Measurements from ENCODE around the gene MOB3B. TPM values are rescaled to one million over a fixed set of nuclear protein-coding genes. Genes with fewer than 3 reads are reported as not detected.

Gene MOB3B
- total RNA-seq, 1 experiment from 2014 or later = 2.6 TPM

- Histone ChIP-seq H4K20me1 (ENCODE audit: low read length) (no peaks in the 10 kb centered on the region), H3K4me3 (ENCODE audit: low read length) (no peak overlapping the region), H3F3A (ENCODE audit: low read length, unreplicated experiment) (no peaks in the 10 kb centered on the region), H3K36me3 (ENCODE audit: low read depth, low read length) (no peaks in the 10 kb centered on the region), H3K9ac (ENCODE audit: low read length) (no peak overlapping the region), H3K27ac (ENCODE audit: low read length) (no peak overlapping the region), H3K79me2 (ENCODE audit: low read length) (no peaks in the 10 kb centered on the region), H3K4me2 (ENCODE audit: low read length) (no peak overlapping the region), H3K9me2 (replicated peaks; ENCODE audit: low read length) (no peaks in the 10 kb centered on the region), H3K4me1 (ENCODE audit: insufficient read depth, low read length) (no peaks in the 10 kb centered on the region), H3K9me3 (ENCODE audit: low read length) (no peaks in the 10 kb centered on the region), H3K27me3 (ENCODE audit: low read length) (no peaks in the 10 kb centered on the region), H2AFZ (ENCODE audit: low read length) (no peak overlapping the region)
- ATAC-seq (no peak), DNase-seq (no peak)
- TF ChIP-seq EZH2phosphoT487 (IDR thresholded peaks at IDR 0.05; ENCODE audit: borderline replicate concordance, low read length) (no peak), CTCF (conservative IDR thresholded peaks at IDR 0.05; ENCODE audit: low read depth, low read length) (no peak), EZH2 (IDR thresholded peaks at IDR 0.05; ENCODE audit: low read length, unreplicated experiment) (no peak)
- intact Hi-C loops (cut with micrococcal nuclease) = no loop called here
- ChIA-PET CTCF (no interaction called here), POLR2A (ENCODE audit: unreplicated experiment) (no interaction called here)
- no TSS peak for BruUV-seq (replicated peaks)
Measured at GRCh38 chr9:27400334-27400880, 129.2 kb downstream of the MOB3B start.

GRCh38 chr9:27398982-27399653, 130.5 kb downstream of the MOB3B start:
- ATAC-seq = no peak

GRCh38 chr9:27396495-27396894, 133.1 kb downstream of the MOB3B start:
- no peak for ATAC-seq
- ChIA-PET CTCF (no interaction called here), POLR2A (ENCODE audit: unreplicated experiment) (no interaction called here)
- no peak for TF ChIP-seq EZH2 (IDR thresholded peaks at IDR 0.05; ENCODE audit: low read length, unreplicated experiment)
- no peak for TF ChIP-seq CTCF (conservative IDR thresholded peaks at IDR 0.05; ENCODE audit: low read depth, low read length)
- no peak for TF ChIP-seq EZH2phosphoT487 (IDR thresholded peaks at IDR 0.05; ENCODE audit: borderline replicate concordance, low read length)
- intact Hi-C loops (cut with micrococcal nuclease) = no loop called here
- Histone ChIP-seq H3K79me2 (ENCODE audit: low read length) (no peaks in the 10 kb centered on the region), H3K9ac (ENCODE audit: low read length) (no peak overlapping the region), H3K4me2 (ENCODE audit: low read length) (no peak overlapping the region), H3K27me3 (ENCODE audit: low read length) (no peaks in the 10 kb centered on the region), H3K9me3 (ENCODE audit: low read length) (no peaks in the 10 kb centered on the region), H3K4me1 (ENCODE audit: insufficient read depth, low read length) (peaks cover 7% of the 10 kb centered on the region), H3F3A (ENCODE audit: low read length, unreplicated experiment) (no peaks in the 10 kb centered on the region), H3K36me3 (ENCODE audit: low read depth, low read length) (no peaks in the 10 kb centered on the region), H2AFZ (ENCODE audit: low read length) (no peak overlapping the region), H3K9me2 (replicated peaks; ENCODE audit: low read length) (no peaks in the 10 kb centered on the region), H3K4me3 (ENCODE audit: low read length) (no peak overlapping the region), H3K27ac (ENCODE audit: low read length) (no peak overlapping the region), H4K20me1 (ENCODE audit: low read length) (no peaks in the 10 kb centered on the region)
- DNase-seq = no peak
- BruUV-seq (replicated peaks) = no TSS peak

More at GRCh38 chr9:27398982-27399653, 130.5 kb downstream of the MOB3B start:
- Histone ChIP-seq H3F3A (ENCODE audit: low read length, unreplicated experiment) (no peaks in the 10 kb centered on the region), H3K9ac (ENCODE audit: low read length) (no peak overlapping the region), H3K9me2 (replicated peaks; ENCODE audit: low read length) (no peaks in the 10 kb centered on the region), H3K27ac (ENCODE audit: low read length) (no peak overlapping the region), H3K36me3 (ENCODE audit: low read depth, low read length) (no peaks in the 10 kb centered on the region), H3K27me3 (ENCODE audit: low read length) (no peaks in the 10 kb centered on the region), H2AFZ (ENCODE audit: low read length) (no peak overlapping the region), H3K79me2 (ENCODE audit: low read length) (no peaks in the 10 kb centered on the region), H3K4me2 (ENCODE audit: low read length) (no peak overlapping the region), H3K9me3 (ENCODE audit: low read length) (no peaks in the 10 kb centered on the region), H4K20me1 (ENCODE audit: low read length) (no peaks in the 10 kb centered on the region), H3K4me1 (ENCODE audit: insufficient read depth, low read length) (0 out of 2 replicates have a peak, but pooled peaks cover 4% of the 10 kb centered on the region), H3K4me3 (ENCODE audit: low read length) (no peak overlapping the region)
- no TSS peak for BruUV-seq (replicated peaks)
- TF ChIP-seq EZH2phosphoT487 (IDR thresholded peaks at IDR 0.05; ENCODE audit: borderline replicate concordance, low read length) = no peak
- no peak for TF ChIP-seq EZH2 (IDR thresholded peaks at IDR 0.05; ENCODE audit: low read length, unreplicated experiment)
- CTCF ChIA-PET = no interaction called here
- intact Hi-C loops (cut with micrococcal nuclease) = no loop called here
- no peak for DNase-seq
- POLR2A ChIA-PET (ENCODE audit: unreplicated experiment) = no interaction called here

All from PC-3 (cell line).